ENCODE data around the gene ZNF644.
"Not testable (repeated sequence)": the region's sequence is repeated elsewhere in the genome, so short reads cannot be mapped to it uniquely, and the experiment has no call there.

ZNF644 gene

GRCh38 chr1:90986953-90987352, 34.9 kb downstream of the ZNF644 start:
- DNase-seq (ENCODE audit: low read depth), result no peak

DNA sequence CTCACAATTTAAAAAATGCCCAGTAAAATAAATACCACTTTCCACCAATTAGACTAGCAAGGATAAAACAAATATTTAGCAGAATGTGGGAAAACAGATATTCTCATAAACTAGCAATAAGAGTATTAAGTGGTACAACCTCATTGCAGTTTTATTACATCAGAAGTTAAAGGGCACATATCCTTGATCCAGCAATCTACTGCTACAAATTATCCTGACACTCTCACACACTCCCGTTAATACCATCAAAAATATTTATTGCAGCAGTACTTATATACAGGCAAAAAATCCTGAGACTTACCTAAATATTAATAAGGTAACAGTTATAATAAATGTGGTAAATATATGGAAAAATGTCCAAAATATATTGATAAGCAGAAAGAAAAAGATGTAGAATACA, 44.3 kb downstream of the ZNF644 start:
- DNase-seq (ENCODE audit: low read depth), result no peak

DNA sequence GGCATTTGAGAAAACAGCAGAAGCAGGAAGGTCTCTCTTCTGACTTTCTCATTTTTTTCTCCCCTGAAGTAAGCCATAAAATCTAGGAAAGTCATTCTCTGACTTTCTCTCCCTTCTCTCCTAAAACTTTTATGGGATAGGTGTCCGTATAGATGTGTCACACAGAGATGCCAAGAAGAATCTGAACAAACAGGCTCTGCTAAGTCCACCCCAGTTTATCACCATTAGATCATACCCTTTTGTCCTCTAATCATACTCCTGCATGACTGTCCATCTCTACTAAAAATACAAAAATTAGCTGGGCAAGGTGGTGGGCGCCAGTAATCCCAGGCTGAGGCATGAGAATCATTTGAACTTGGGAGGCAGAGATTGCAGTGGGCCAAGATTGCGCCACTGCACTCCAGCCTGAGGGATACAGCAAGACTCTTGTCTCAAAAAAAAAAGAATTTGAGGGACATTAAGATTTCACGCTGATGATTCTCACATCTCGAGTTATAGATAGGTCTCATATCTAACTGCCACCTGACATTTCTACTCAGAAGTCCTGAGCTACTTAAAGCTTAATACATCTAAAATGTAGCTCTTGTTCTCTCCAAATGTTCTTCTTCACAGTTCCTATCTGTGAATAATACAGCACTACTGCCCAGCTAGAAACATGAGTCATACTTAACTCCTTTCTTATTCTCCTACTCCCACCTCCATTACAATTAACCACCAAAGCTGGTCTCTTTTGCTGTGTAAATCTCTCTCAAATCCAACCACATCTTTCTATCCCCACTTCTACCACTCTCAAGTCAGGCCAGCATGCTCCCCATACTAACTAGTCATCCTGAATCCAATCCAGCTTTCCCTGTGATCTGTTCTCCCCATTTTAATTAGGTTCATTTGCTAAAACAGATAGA, 47.7 kb downstream of the ZNF644 start:
- DNase-seq (ENCODE audit: low read depth), result peak; percentile 8

DNA sequence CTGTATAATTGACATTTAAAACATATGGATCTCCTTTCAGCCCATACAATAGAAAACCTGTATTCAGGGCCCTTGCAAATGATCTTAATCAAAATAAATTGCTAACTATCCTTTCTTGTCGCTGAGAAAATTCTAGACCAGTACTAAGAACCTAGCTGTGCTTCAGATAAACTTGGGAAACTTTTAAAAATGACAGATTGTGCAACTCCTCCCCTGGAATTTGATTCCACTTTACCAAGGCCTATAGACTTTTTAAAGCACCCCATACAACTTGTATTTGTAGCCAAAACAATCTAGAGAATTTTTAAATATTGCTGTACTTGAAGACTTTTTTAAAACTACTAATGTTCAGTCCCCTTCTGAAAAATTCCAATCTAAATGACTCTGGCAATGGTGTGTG, 51.6 kb downstream of the ZNF644 start:
- DNase-seq (ENCODE audit: low read depth), result no peak

DNA sequence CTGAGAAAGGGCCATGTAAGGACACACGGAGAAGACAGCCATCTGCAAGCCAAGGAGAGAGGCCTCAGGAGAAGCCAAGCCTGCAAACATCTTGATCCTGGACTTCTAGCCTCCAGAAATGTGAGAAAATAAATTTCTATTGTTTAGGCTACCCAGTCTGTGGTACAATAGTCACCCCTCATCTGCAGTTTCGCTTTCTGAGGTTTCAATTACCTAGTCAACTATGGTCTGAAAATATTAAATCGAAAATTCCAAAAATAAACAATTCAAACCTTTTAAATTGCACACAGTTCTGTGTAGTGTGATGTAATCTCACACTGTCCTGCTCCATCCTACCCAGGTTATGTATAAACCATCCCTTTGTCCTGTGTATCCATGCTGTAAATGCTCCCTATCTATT, 52.6 kb downstream of the ZNF644 start:
- no peak for DNase-seq (ENCODE audit: low read depth)

DNA sequence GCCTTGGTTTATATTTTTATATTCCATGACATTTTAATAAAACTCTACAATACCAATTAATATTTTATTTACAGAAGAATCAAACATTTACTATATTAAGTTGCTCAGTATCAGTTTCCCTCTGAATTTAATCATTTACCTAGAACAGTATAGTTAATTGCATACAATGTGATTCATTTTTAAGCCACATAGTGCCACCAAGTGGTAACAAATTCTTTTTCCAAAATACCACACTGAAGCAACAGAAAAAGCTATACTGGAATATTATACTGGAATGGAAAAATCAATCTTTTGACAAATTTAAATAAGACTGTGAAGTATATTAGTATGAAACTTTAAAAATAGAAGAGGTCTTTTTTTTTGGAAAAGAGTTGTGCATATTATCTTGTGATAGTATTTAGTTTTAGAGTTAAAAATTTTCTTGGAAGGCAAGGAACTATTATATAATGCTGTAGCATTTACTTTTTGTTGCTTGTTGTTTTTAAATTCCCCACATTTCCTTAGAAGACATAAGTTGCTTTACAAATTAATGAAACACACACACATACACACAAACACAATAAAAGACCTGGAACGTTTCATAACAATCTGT, 57.3 kb downstream of the ZNF644 start:
- no peak for DNase-seq (ENCODE audit: low read depth)

DNA sequence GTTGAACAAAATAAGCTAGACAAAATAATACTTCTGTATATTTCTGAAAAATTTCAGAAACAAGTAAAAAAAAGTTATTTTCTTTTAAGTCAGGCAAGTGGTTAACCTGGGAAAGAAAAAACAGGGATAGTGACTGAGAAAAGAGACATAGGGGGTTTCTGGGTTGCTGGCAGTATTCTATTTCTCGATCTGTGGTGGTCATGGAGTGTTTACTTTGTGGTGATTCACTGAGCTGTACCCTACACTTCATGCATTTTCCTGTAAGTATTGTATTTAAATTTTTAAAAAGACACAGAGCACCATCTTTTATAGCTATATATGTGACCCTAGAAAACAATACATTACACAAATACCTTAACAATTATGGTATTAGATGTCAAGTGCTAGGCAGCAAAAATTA, 58.2 kb downstream of the ZNF644 start:
- no peak for DNase-seq (ENCODE audit: low read depth)

- DNase-seq (ENCODE audit: low read depth), result no peak
Measured at GRCh38 chr1:90963236-90963635, 58.6 kb downstream of the ZNF644 start.

- DNase-seq (ENCODE audit: low read depth), result no peak
Measured at GRCh38 chr1:90959352-90960206, 62.3 kb downstream of the ZNF644 start.

DNA sequence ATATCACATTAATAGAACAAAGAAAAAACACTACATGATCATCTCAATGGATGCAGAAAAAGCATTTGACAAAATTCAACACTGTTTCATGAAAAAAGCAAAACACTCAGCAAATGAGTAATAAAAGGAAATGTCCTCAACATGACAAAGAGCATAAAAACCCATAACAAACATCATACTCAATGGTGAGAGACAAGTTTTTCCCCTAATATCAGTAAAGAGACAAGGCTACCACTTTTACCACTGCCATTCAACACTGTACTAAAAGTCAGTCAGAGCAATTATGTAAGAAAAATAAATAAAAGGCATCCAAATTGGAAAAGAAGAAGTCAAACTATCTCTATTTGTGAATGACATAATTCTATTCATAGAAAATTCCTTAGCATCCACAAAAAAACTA, 64.3 kb downstream of the ZNF644 start:
- no peak for DNase-seq (ENCODE audit: low read depth)

DNA sequence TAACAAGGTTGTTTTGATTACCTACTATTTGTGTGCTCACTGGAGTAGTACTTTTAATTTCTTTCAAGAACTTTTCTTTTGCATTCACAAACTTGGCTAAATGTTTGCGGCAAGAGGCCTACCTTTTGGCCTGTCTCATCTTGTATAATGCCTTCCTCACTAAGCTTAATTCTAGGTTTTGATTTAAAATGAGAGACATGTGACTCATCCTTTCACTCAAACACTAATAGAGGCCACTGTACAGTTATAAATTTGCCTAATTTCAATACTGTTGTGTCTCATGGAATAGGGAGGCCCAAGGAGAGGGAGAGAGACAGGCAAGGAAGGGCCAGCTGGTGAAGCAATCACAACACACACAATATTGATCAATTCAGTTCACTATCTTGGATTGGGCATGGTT, 66.1 kb downstream of the ZNF644 start:
- DNase-seq (ENCODE audit: low read depth), result no peak

DNA sequence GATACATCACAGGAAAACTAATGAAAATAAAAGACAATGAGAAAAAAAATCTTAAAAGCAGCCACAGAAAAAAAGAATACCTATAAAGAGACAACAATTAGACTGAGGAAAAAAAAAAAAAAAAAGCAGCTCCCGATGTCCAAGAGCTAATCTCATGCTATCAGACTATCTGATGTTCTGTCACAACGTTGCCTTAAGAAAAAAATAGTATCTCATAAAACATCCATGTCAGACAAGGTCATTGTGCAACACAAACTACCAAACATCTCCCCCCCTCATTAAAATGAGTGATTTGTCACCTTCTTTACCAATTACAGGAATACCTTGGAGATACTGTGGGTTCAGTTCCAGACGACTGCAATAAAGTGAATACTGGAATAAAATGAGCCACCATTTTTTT, 68.9 kb downstream of the ZNF644 start:
- no peak for DNase-seq (ENCODE audit: low read depth)

DNA sequence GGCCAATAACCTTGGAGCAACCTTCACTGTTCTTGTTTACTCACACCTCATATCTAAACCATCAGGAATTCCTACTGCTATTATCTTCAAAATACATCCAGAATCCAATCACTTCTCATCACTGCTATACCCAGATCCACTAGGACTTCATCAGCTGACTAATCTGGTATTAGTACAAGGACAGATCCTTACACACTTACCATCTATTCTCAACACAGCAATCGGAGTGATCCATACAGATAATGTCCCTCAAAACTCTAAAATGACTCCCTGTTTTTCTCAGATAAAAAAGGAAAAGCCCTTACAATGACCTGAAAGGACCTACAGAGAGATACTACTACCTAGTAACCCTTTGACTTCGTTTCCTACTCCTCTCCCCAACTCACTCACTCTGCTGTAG, 70.8 kb downstream of the ZNF644 start:
- no peak for DNase-seq (ENCODE audit: low read depth)

DNA sequence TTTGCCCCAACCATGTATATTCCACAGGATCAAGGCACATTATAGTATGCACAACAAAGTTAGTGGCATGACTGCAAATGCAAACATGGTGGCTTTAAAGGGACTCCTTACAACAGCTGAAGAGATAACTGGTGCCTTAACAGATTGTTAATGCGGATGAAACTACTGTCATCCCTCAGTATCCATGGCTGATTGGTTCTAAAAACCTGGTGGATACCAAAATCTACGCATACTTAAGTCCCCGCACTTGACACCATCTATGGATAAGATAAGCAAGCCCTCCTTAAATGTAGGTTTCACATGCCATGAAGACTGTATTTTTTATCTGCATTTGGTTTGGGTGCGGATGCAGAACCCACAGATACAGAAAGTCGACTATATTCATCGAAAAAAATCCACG, 73.5 kb downstream of the ZNF644 start:
- no peak for DNase-seq (ENCODE audit: low read depth)

DNA sequence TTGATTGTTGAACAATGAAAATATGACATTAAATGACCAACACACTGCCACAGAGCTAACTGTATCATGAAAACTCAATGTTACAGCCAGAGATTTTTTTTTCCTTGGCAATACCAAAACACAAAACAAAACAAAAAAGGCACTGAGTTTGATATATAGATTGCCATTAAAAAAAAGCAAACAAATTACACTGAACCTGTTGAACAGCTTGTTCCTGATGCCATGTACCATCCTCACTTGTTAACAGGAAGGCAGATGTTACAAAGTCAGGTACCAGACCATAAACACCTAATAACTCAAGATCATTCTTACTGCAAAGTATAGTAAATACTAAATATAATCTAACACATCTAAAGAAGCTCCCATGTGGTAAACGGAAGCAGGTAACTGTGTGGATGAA, 75.2 kb downstream of the ZNF644 start:
- no peak for DNase-seq (ENCODE audit: low read depth)

GRCh38 chr1:90945287-90945686, 76.5 kb downstream of the ZNF644 start:
- DNase-seq (ENCODE audit: low read depth), result no peak

- no peak for DNase-seq (ENCODE audit: low read depth)
Measured at GRCh38 chr1:90943966-90944365, 77.9 kb downstream of the ZNF644 start.

GRCh38 chr1:90940746-90941145, 81.1 kb downstream of the ZNF644 start:
- DNase-seq (ENCODE audit: low read depth), result no peak

- DNase-seq (ENCODE audit: low read depth), result no peak
Measured at GRCh38 chr1:90936731-90937130, 85.1 kb downstream of the ZNF644 start.

- DNase-seq (ENCODE audit: low read depth), result no peak
Measured at GRCh38 chr1:90936061-90936460, 85.8 kb downstream of the ZNF644 start.

- DNase-seq (ENCODE audit: low read depth), result not testable (repeated sequence)
Measured at GRCh38 chr1:90928231-90928630, 93.6 kb downstream of the ZNF644 start.

GRCh38 chr1:90927674-90928073, 94.2 kb downstream of the ZNF644 start:
- DNase-seq (ENCODE audit: low read depth), result not testable (repeated sequence)

- DNase-seq (ENCODE audit: low read depth), result no peak
Measured at GRCh38 chr1:90926971-90927370, 94.9 kb downstream of the ZNF644 start.

All from stromal cell of bone marrow (primary cell).